ENCODE data around the gene OPN4.

The OPN4 gene

GRCh38 chr10:86677374-86677773 lies 23.0 kb downstream of the OPN4 start:
- no peak for DNase-seq (ENCODE audit: low read depth in 2 of 3, low spot score in 1 of 3)

- no peak for DNase-seq (ENCODE audit: low read depth in 2 of 3, low spot score in 1 of 3)
Observed at GRCh38 chr10:86678999-86679792, 24.8 kb downstream of the OPN4 start.

- DNase-seq (ENCODE audit: low read depth in 2 of 3, low spot score in 1 of 3): no peak
Observed at GRCh38 chr10:86681047-86681446, 26.7 kb downstream of the OPN4 start.

GRCh38 chr10:86681722-86682386 lies 27.5 kb downstream of the OPN4 start:
- no peak for DNase-seq (ENCODE audit: low read depth in 2 of 3, low spot score in 1 of 3)

- DNase-seq (ENCODE audit: low read depth in 2 of 3, low spot score in 1 of 3): no peak
Observed at GRCh38 chr10:86682675-86683074, 28.3 kb downstream of the OPN4 start.

- DNase-seq (ENCODE audit: low read depth in 2 of 3, low spot score in 1 of 3): no peak
Observed at GRCh38 chr10:86684331-86685097, 30.2 kb downstream of the OPN4 start.

- no peak for DNase-seq (ENCODE audit: low read depth in 2 of 3, low spot score in 1 of 3)
Observed at GRCh38 chr10:86685416-86685815, 31.1 kb downstream of the OPN4 start.

GRCh38 chr10:86685893-86686632 lies 31.7 kb downstream of the OPN4 start:
- no peak for DNase-seq (ENCODE audit: low read depth in 2 of 3, low spot score in 1 of 3)

GRCh38 chr10:86686972-86687371 lies 32.6 kb downstream of the OPN4 start:
- DNase-seq (ENCODE audit: low read depth in 2 of 3, low spot score in 1 of 3): no peak

- DNase-seq (ENCODE audit: low read depth in 2 of 3, low spot score in 1 of 3): no peak
Observed at GRCh38 chr10:86687750-86688149, 33.4 kb downstream of the OPN4 start.

- DNase-seq (ENCODE audit: low read depth in 2 of 3, low spot score in 1 of 3): peak; percentile 29 to 46 (median 40)
Observed at GRCh38 chr10:86688398-86688921, 34.1 kb downstream of the OPN4 start.

- no peak for DNase-seq (ENCODE audit: low read depth in 2 of 3, low spot score in 1 of 3)
Observed at GRCh38 chr10:86689146-86689545, 34.8 kb downstream of the OPN4 start.

- DNase-seq (ENCODE audit: low read depth in 2 of 3, low spot score in 1 of 3): no peak
Observed at GRCh38 chr10:86690231-86690630, 35.9 kb downstream of the OPN4 start.

GRCh38 chr10:86690657-86691084 lies 36.3 kb downstream of the OPN4 start:
- DNase-seq (ENCODE audit: low read depth in 2 of 3, low spot score in 1 of 3): no peak

- DNase-seq (ENCODE audit: low read depth in 2 of 3, low spot score in 1 of 3): no peak
Observed at GRCh38 chr10:86691333-86692022, 37.1 kb downstream of the OPN4 start.

GRCh38 chr10:86692023-86692514 lies 37.7 kb downstream of the OPN4 start:
- no peak for DNase-seq (ENCODE audit: low read depth in 2 of 3, low spot score in 1 of 3)

GRCh38 chr10:86692664-86693063 lies 38.3 kb downstream of the OPN4 start:
- no peak for DNase-seq (ENCODE audit: low read depth in 2 of 3, low spot score in 1 of 3)

- DNase-seq (ENCODE audit: low read depth in 2 of 3, low spot score in 1 of 3): no peak
Observed at GRCh38 chr10:86693275-86693674, 38.9 kb downstream of the OPN4 start.

- peak in 1 of 3 donors; percentile 22 for DNase-seq (ENCODE audit: low read depth in 2 of 3, low spot score in 1 of 3)
Observed at GRCh38 chr10:86693721-86694369, 39.5 kb downstream of the OPN4 start.
